ENCODE measurements around the gene RNF212.

GRCh38 chr4:1032861-1033260, 80.5 kb downstream of the RNF212 start:
- TF ChIP-seq POLR2A (IDR thresholded peaks at IDR 0.05) (no peak), CTCF (IDR thresholded peaks at IDR 0.05 in 4 of 5, conservative IDR thresholded peaks at IDR 0.05 in 1 of 5) (no peak)
